ENCODE data around the gene ENTR1.

- TF ChIP-seq POLR2A (IDR thresholded peaks at IDR 0.05; ENCODE audit: low read depth, low read length): no peak
- TF ChIP-seq POLR2AphosphoS5 (IDR thresholded peaks at IDR 0.05; ENCODE audit: low read depth, low read length): no peak
Observed at GRCh38 chr9:136353088-136353487, 57.3 kb downstream of the ENTR1 start.
